ENCODE results near the gene DYRK3. TPM values are rescaled to one million over a fixed set of nuclear protein-coding genes. Genes with fewer than 3 reads are reported as not detected.
A peak's percentile ranks its signal among the peaks of the same experiment; 100 is the strongest.

DYRK3 gene
- total RNA-seq, 1 experiment from 2014 or later: 7.1 TPM

- H3K4me2 ChIP-seq (ENCODE audit: low read length): no peak overlapping the region
- H4K20me1 ChIP-seq (ENCODE audit: insufficient read depth): no peaks in the 10 kb centered on the region
- H3K79me2 ChIP-seq (ENCODE audit: insufficient read depth, low read length): peaks cover 13% of the 10 kb centered on the region
- peaks cover 10 to 28% of the 10 kb centered on the region in 2 experiments; a peak in 3 of 4 replicates for H3K36me3 ChIP-seq (ENCODE audit: control insufficient read depth in 1 of 2, insufficient read depth in 2 of 2, low read length in 2 of 2)
- no peak overlapping the region for H3K27ac ChIP-seq (ENCODE audit: low read depth, low read length)
- ChIA-PET CTCF (interaction anchor here (2.0 to 2.2 kb wide), 2 partner anchors 24 to 57 kb away, joined by 4 to 16 read pairs; no protein-coding TSS in a partner anchor), RAD21 (ENCODE audit: low non-redundant PET in 1 of 2, low total read pairs in 2 of 2, uncharacterized antibody in 2 of 2, unreplicated experiment in 2 of 2) (no interaction called here), POLR2A (no interaction called here)
- peaks cover 8 to 9% of the 10 kb centered on the region in 2 experiments; a peak in 2 of 4 replicates for H3K4me1 ChIP-seq (ENCODE audit: control insufficient read depth in 1 of 2, insufficient read depth in 2 of 2, low read length in 2 of 2)
- peak; percentile 36 for DNase-seq (ENCODE audit: low read depth, low spot score)
- no peak overlapping the region for H3K9ac ChIP-seq (ENCODE audit: low read length)
- H3K9me2 ChIP-seq (ENCODE audit: insufficient read depth): no peaks in the 10 kb centered on the region
- TF ChIP-seq TCF7L2 (IDR thresholded peaks at IDR 0.05; ENCODE audit: borderline replicate concordance, extremely low read depth, insufficient read depth, insufficient read length) (no peak), CEBPB (IDR thresholded peaks at IDR 0.05; ENCODE audit: low read depth) (peak; percentile 17; the same call in 1 of the 2 replicates), ZNF274 (IDR thresholded peaks at IDR 0.05; ENCODE audit: low read depth, low read length) (no peak), POLR2AphosphoS5 (IDR thresholded peaks at IDR 0.05; ENCODE audit: low read depth, low read length) (no peak), CTCF (IDR thresholded peaks at IDR 0.05 in 2 of 3, conservative IDR thresholded peaks at IDR 0.05 in 1 of 3; ENCODE audit: borderline replicate concordance in 1 of 3, insufficient read depth in 1 of 3, low read depth in 2 of 3, low read length in 2 of 3) (peak; percentile 74 to 89 (median 81)), EZH2 (IDR thresholded peaks at IDR 0.05) (no peak), ELF1 (IDR thresholded peaks at IDR 0.05; ENCODE audit: borderline replicate concordance, low read depth) (no peak), RAD21 (IDR thresholded peaks at IDR 0.05; ENCODE audit: low read depth) (peak; percentile 48), ZFX (IDR thresholded peaks at IDR 0.05) (no peak)
- intact Hi-C loops (cut with micrococcal nuclease): loop anchor here (5.0 kb wide), 1 partner anchor 305 kb away; no protein-coding TSS in a partner anchor
- H3K4me3 ChIP-seq (replicated peaks in 1 of 2; ENCODE audit: low read depth in 1 of 2, low read length in 2 of 2): no peak overlapping the region
- no peak overlapping the region for H2AFZ ChIP-seq (ENCODE audit: low read depth, low read length, poor library complexity, severe bottlenecking)
- peak; percentile 72 for ATAC-seq
- no peaks in the 10 kb centered on the region for H3K27me3 ChIP-seq (ENCODE audit: insufficient read depth, low read length)
- H3K9me3 ChIP-seq (ENCODE audit: control insufficient read depth in 1 of 2, insufficient read depth in 1 of 2, low read depth in 1 of 2, low read length in 2 of 2): no peaks in the 10 kb centered on the region
- no TSS peak for BruUV-seq (replicated peaks)
Observed at GRCh38 chr1:206606867-206607266, 28.5 kb upstream of the DYRK3 start.

All from HCT116 (cell line).